Cardiac fibroblast (primary cell): ENCODE measurements around the gene RABGGTB.
"Not testable (repeated sequence)": the region's sequence is repeated elsewhere in the genome, so short reads cannot be mapped to it uniquely, and the experiment has no call there.

Experiments
- DNase-seq, 2 donors: peaks; one replicate each; pipeline versions ENCODE4 v3.0.0 to v3.0.0-alpha.2; 2010; ENCODE audit warnings: low read depth in 2 of 2
- H3K4me3 ChIP-seq, 2 donors: replicated peaks in 1 of 2; 1 replicate in 1 of 2; 2 replicates in 1 of 2; pipeline ENCODE4 v1.5.1; 2011; ENCODE audit warnings: low read depth in 2 of 2, low read length in 2 of 2, mild to moderate bottlenecking in 2 of 2, moderate library complexity in 1 of 2
- TF ChIP-seq, protein P1 (sequence below): IDR thresholded peaks from one replicate; pipeline ENCODE4 v1.5.1; 2011; ENCODE audit warnings: low read depth, mild to moderate bottlenecking, low read length, inconsistent platforms

Gene RABGGTB

DNA sequence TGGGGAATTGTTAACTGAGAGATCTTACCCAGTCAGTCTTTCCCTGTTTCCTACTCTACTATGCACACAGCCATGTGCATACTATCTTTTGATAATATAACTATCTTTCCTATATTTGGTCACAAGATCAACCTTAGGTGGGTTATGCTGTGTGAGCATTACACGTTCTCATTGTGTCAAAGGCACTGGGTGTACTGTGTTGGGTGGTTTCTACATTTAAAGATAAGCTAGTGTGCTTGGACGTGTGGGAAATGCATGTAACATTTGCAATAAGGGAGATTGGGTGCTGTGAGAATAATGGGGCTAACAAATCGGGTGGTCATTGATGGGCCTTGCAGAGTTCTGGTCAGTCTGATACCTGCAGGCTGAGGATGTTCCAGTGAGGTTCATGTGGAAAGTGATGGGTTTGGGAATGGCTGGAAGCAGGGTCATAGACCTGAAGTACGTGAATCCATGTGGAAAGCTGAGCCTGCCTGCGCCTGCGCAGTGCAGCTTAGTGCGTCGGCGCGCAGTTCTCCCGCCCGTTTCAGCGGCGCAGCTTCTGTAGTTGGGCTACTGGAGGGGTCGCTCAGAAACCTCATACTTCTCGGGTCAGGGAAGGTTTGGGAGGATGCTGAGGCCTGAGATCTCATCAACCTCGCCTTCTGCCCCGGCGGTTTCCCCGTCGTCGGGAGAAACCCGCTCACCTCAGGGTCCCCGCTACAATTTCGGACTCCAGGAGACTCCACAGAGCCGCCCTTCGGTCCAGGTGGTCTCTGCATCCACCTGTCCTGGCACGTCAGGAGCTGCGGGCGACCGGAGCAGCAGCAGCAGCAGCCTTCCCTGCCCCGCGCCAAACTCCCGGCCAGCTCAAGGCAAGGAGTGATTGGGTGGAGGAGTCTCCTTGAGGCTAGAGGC lies 10.6 kb downstream of the RABGGTB start, which contains the start of gene MSH4:
MSH4 (plus strand) TSS at position 507 of the 897 bp plus-strand sequence; CDS start at position 611, 104 bp downstream.
- peak in 1 of 2 donors; percentile 33 for DNase-seq
- TF ChIP-seq, protein P1, sequence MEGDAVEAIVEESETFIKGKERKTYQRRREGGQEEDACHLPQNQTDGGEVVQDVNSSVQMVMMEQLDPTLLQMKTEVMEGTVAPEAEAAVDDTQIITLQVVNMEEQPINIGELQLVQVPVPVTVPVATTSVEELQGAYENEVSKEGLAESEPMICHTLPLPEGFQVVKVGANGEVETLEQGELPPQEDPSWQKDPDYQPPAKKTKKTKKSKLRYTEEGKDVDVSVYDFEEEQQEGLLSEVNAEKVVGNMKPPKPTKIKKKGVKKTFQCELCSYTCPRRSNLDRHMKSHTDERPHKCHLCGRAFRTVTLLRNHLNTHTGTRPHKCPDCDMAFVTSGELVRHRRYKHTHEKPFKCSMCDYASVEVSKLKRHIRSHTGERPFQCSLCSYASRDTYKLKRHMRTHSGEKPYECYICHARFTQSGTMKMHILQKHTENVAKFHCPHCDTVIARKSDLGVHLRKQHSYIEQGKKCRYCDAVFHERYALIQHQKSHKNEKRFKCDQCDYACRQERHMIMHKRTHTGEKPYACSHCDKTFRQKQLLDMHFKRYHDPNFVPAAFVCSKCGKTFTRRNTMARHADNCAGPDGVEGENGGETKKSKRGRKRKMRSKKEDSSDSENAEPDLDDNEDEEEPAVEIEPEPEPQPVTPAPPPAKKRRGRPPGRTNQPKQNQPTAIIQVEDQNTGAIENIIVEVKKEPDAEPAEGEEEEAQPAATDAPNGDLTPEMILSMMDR = no peak
- H3K4me3 ChIP-seq = no peak within 1 kb of the TSS

DNA sequence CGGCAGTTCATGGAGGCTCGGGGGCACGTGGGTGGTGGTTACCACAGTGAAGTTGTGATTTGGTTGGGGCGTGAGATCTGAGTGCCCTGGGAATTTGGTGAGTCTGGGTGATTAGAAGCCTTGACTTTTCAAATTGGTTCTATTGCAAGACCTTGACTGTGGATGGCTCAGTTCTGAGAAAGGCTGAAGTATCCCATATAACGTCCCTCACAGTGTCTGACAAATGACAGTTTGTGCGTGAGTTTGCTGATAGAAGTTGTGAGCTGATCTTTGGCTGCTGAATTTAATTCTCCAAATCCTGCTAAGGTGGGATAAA lies 11.2 kb downstream of the RABGGTB start:
- no peak overlapping the region for H3K4me3 ChIP-seq
- DNase-seq = peak in 1 of 2 donors; percentile 20
- TF ChIP-seq, protein P1 = no peak

DNA sequence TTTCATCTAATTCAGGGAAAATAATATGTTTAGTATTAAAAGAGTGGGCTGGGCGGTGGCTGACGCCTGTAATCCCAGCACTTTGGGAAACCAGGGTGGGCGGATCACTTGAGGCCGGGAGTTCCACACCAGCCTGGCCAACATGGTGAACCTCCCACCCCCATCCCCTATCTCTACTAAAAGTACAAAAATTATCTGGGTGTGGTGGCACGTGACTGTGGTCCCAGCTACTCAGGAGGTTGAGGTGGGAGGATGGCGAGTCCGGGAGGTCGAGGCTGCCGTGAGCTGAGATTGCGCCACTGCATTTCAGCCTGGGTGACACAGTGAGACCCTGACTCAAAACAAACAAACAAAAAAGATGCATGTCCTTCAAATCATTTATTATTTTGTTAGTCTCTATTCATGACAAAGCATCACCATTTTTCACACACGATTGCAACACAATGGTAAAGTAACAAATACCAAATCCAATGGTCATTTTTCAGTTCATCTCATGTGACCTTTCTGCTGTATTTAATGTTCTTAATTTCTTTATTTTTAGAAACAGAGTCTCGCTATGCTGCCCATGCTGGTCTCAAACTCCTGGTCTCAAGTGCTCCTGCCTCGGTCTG lies 11.7 kb downstream of the RABGGTB start:
- TF ChIP-seq, protein P1 = no peak
- no peak overlapping the region for H3K4me3 ChIP-seq
- peak in 1 of 2 donors; percentile 40 for DNase-seq

DNA sequence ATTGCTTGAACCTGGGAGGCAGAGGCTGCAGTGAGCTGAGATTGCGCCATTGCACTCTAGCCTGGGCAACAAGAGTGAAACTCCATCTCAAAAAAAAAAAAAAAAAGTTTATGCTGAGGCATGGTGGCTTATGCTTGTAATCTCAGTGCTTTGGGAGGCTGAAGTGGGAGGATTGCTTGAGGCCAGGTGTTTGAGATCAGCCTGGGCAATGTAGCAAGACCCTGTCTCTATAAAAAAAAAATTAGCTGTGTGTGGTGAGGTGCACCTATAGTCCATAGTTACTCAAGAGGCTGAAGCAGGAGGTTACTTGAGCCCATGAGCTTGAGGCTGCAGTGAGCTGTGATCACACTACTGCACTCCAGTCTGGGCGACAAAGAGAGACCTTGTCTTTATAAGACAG lies 15.4 kb downstream of the RABGGTB start:
- DNase-seq, H3K4me3 ChIP-seq: not testable (repeated sequence)

DNA sequence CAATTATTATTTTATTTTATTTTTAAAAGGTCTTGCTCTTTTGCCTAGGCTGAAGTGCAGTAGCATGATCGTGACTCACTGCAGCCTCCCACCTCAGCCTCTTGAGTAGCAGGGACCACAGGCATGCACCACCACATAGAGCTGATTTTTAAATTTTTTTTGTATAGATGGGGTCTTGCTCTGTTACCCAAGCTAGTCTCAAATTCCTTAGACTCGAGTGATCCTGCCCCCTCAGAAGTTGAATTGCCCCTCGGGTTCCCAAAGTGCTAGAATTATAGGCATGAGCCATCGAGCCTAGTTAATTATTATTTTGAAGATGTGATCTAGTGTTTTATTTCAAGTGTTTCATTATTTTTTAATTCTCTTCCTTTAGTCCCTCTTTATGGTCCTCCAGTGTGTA lies 22.9 kb downstream of the RABGGTB start:
- H3K4me3 ChIP-seq = no peak overlapping the region
- no peak for DNase-seq

DNA sequence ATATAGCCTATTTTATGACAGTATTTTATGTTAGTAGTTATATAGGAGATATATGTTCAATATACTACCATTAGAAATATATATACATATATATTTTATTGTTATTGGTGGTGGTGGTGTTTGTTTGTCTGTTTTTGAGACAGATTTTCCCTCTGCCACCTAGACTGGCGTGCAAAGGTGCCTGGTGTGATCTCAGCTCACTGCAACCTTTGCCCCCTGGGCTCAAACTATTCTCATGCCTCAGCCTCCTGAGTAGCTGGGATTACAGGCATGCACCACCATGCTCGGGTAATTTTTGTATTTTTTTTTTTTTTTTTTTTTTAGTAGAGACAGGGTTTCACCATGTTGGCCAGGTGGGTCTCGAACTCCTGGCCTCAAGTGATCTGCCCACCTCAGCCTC lies 24.1 kb downstream of the RABGGTB start:
- DNase-seq, H3K4me3 ChIP-seq: not testable (repeated sequence)

More for the DNA sequence above, 22.9 kb downstream of the RABGGTB start:
- TF ChIP-seq, protein P1 = no peak

DNA sequence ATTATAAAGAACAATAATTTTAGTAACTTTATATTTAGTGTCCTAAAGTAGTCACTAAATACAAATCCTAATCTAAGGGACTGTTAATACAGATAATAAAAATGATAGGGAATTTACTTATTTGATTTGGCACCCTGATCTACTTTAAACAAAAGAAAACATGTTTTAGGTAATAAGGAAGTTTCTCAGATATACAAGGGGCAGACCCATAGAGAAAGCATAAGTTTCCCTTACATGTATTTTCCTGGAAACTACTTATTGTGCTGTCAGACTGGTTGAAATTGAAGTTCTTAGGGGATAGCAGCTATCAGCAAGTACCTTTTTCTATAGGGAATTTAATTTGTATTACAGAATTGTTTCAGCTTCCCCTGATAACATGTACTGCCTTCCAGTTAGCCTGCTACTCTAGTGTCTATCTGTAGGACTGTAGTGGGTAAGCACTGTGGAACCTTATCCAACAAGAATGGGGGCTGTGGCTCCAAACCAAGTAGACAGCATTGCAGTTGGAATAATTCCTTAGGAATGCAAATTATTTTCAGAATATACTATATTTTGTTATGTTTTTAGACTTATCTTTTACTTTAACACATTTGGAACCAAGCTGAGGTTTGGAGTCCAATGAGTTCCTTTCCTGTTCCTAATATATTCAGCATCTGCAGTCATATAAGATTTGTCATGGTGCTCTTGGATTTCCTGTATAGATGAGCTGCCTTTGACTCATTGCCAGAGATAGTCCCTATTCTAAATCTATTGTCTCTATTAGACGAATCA lies 25.3 kb downstream of the RABGGTB start:
- H3K4me3 ChIP-seq = no peak overlapping the region
- DNase-seq = peak; percentile 42 to 57
- TF ChIP-seq, protein P1 = no peak
